Measurements from ENCODE around the gene PDE10A.
"Not testable (repeated sequence)": the region's sequence is repeated elsewhere in the genome, so short reads cannot be mapped to it uniquely, and the experiment has no call there.

Gene PDE10A

DNA sequence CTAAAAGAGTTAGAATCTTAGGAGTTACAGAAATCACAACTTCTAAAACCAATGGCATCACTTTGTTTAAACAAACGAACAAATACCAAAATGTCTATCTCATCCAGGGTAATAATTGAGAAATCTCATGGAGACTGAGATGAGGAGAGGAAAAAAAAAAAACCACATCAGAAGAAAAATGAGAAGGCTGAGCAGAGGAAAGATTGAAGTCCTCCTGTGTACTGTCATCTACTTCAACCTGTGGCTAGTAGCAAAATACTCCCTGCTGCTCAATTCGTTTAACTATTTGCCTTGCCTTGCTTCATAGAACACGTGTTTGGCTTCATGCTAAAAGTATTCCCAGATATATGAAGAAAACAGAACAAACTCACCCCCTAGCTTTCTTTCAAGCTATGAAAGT lies 143.7 kb downstream of the PDE10A start:
- no peak for DNase-seq

DNA sequence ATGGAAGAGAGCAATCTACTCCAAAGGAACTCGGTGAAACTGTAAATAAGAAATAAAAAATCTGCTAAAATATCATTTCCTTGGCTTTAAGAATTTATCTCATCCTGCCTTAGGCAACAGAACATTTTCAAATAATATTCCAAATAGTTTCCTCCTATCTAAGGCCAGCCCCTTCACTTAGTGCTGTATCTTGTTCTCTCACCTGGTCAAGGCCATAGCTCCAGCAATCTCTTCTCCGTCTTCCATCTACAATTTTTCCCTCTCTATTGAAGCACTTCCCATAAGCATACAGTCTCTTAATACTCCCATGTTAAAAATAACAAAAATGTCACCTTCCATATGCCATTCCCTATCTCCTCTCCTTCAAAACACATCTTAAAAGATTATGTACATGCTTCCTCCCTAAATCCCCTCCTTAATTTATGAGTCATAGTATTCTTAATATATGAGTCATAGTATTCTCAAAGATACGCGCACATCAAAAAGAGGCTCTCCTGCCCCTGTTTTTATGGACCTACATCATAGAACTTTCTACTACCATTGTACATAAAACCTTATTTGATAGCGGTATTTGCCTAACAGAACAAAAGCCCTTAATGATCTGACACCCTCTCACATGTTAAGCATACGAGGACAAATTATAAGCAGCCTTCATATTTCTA lies 146.9 kb downstream of the PDE10A start:
- no peak for DNase-seq

DNA sequence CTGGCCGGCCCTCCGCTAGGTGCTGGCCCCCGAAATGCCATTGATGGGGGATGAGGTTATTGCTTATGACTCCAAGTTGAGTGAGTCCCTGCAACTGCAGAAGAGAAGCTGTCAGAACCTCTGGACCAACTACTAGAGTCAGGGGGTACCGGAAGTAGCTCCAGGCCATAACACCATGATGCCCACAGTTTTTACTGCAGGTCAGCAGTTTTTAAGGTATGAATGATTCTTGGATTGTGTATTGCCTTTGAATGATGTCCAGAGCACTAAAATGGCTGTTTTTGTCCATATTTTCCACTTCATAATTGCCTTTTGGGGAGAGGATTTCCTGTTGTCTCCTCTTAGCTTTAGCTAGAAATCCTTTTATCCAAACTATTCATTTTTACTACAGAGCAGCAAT lies 148.4 kb downstream of the PDE10A start:
- no peak for DNase-seq

DNA sequence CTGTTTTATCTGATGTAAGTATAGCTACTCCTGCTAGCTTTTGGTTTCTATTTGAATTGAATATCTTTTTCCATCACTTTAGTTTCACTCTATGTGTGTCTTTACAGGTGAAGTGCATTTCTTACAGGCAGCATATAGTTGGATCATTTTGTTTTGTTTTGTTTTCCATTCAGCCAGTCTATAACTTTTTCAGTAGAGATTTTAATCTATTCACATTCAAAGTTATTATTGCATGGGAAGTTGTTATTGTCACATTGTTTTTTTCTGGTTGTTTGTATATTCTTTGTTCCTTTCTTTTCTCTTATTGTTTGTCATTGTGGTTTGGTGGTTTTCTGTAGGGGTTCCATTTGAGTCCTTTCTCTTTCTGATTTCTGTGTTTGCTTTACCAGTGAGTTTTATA lies 151.2 kb downstream of the PDE10A start:
- DNase-seq, result peak in 1 of 5 donors; percentile 3

DNA sequence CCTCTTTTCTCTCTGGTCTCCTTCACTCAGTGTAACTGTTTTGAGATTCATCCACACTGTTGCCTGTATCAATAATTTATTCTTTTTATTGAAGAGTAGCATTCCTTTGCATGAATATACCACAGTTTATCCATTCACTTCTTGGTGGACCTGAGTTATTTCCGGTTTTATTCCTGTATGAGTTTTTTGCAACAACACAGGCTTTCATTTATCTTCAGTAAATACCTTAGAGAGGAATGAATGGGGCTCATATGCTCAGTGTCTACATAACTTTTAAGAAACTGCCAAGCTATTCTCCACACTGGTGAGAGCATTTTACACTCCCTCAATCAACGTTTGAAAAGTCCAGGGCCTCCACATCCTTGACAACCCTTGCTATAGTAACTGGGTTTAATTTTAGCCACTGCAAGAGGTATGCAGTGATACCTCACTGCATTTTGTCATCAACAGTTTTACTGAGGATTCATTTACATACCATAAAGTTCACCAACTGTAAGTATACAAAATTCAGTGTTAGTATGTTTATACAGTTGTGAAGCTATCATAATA lies 154.6 kb downstream of the PDE10A start:
- no peak for DNase-seq

DNA sequence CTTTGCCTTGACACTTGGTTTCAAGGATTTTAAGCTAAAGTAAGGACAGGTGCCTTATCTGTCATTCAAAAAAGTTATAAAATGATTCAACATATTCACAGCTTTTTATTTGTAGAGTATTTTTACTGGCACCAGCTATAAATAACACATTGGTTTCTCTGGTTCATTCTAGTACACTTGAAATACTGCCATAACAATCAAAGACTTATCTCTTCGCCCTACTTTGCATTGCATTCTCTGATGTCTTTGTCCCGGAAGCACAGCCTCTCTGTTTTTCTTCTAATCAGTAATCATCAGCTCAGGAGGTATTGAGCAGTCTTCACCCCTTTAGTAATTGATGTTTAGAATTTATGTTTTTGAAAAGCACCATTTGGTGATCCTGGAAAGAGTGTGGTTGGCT lies 156.4 kb downstream of the PDE10A start:
- no peak for DNase-seq

DNA sequence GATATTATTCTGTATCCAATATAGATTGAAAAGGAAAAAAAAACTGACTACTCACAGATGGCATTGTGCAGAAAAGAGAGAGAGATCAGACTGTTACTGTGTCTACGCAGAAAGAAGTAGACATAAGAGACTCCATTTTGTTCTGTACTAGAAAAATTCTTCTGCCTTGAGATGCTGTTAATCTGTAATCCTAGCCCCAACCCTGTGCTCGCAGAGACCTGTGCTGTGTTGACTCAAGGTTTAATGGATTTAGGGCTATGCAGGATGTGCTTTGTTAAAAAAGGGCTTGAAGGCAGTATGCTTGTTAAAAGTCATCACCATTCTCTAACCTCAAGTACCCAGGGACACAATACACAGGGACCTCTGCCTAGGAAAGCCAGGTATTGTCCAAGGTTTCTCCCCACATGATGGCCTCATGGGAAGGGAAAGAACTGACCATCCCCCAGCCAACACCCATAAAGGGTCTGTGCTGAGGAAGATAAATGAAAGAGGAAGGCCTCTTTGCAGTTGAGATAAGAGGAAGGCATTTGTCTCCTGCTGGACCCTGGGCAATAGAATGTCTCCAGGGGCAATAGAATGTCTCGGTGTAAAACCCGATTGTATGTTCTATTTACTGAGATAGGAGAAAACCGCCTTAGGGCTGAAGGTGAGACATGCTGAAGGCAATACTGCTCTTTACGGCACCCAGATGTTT lies 162.7 kb downstream of the PDE10A start:
- DNase-seq, result not testable (repeated sequence)

DNA sequence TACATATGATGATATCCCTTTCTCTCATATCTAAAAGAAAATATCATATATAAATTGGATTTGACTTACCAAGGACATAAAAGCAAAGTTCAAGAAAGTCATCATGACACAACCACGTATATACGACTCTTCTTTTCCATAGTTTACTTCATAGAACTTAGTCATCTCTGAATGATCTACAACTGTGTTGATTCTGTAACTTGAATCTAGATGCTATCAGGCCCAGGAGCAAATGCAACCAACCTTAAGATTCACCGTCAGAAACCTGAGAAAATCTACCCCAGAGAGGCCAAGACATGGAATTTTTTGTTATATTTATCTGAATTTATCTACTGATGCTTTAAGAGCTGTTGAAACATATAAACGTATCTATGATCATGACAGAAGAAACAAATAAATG lies 165.6 kb downstream of the PDE10A start:
- DNase-seq, result no peak

DNA sequence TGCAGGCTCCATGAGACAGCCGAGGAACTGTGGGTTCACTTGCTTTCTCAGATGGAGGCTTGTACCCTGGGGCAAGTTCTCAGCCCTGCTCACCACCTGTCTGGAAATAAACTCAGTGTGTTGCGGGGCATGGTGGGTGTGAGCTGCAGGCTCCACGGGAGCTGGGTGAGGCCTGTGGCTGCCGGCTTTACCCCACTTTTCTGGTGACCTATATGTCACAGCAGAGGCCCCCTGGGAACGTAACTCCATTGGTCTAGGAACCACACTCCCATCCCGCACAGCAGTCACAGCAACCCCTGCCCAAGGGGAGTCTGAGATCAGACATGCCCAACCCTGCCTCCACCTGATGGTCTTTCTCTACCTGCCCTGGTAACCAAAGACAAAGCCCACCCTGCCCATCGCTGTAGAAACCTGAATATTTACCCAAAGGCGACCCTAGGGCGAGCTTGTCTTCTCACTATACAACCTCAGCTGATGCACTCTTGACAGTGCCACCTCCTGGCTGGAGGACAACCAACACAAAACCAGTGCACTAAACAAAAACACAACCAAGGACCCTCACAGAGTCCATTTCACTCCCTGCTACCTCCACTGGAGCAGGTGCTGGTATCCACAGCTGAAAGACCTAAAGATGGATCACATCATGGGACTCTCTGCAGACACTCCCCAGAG lies 174.3 kb downstream of the PDE10A start:
- no peak for DNase-seq

DNA sequence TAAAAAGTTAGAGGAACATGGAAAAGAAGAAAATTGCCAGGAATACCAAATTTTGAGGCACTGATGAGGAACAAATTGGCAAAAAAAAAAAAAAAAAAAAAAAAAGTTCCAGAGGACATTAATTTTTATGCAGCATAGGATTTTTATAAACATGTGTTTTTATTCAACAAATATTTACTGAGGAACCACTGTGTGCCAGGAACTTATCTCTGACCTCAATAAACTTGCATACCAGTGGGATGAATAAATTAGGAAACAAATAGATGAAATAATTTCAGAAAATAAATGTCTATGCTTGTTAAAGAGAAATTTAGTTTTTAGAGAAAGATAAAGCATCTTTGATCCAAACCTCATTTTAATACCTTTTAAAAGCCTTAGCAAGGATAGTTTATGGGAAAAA lies 175.1 kb downstream of the PDE10A start:
- DNase-seq, result no peak

DNA sequence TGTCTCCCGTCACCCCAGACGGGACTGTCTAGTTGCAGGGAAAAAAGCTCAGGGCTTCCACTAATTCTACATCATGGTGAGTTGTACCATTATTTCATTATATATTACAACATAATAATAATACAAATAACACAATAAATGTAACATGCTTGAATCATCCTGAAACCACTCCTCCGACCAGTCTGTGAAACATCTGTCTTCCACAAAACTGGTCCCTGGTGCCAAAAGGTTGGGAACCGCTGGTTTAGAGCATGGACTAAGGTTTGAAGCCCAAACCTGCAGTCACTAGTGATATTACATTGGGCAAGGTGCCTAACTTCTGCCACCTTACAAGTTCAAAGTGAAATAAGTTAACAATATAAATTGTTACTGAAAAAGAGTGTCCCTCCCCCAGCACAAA lies 175.7 kb downstream of the PDE10A start:
- DNase-seq, result no peak

DNA sequence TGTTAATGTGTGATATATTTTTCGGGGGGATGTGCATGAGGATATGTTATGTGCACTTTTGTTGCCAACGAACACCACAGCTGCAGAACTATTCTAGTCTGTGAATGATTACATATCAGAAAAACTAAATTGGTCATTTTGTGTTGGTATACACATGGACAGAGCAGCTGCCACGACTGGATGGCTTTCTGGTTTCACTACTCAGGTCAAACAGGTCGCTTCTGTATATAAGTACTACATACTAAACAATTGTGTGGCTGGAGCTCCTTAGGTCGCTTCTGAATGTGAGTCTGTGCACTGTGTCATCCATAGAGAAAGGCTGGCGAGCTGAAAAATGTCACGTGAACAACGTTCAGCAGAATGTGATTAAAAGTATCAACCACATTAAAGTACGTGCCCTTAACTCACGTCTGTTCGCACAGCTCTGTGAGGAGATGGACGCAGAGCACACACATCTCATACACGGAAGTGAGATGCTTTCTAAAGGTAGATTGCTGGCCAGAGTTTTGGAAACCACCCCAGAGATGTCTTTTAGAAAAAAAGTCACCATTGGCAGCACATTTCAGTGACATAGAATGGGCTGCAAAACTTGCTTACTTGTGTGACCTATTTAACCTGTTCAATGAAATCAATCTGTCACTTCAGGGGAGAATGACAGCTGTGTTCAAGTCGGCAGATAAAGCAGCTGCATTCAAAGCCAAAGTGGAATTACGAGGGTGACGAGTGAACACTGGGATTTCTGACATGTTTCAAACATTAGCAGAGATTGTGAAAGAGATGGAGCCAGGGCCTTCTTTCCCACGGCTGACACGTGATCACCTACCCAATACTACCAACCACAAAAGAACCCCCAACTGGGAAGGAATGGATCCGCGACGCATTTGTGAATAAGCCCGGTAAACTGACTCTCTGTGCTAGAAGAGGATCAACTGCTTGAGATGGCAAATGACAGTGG lies 176.6 kb downstream of the PDE10A start:
- DNase-seq, result no peak

DNA sequence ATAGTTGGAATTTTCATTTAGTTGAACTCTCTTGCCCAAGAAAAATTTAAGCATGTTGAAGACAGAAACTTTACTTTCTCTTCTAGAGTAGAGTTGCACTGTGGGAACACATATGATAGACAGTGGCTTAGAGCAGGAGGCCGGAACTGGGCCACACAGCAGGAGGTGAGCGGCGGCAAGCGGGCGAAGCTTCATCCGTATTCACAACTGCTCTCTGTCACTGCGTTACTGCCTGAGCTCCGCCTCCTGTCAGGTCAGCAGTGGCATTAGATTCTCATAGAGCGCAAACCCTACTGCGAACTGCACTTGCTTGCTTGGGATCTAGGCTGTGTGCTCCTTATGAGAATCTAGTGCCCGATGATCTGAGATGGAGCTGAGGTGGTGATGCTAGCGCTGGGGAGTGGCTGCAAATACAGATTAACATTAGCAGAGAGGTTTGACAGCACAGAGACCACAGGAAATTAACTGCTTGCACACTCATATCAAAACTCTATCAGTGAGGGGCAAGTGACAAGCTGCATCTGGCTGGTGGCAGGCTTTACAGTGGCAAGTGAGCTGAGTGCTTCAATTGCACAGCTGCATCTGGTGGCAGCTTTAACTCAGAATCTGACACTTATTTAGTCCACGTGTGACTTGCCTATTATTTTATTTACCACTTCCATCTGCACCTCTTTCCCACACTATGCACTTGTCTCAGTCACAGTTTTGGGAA lies 178.7 kb downstream of the PDE10A start:
- DNase-seq, result no peak

DNA sequence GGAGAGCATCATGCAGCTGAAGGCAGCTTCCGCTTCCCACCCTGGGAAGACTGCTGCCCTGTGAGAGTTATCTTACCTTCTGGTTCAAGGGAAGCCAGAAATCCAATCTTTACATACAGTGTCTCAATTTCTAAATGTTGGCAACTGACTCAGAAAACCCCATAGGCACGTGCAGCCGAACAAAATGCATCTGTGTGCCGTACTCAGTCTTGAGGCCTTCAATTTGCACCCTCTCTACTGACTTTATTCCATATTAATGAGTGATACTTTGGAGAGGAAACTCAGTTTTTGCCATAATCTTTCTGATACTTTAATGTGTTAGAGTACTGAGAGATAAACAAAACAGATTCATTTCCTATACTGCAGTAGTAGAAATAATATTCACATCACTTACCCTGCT lies 181.1 kb downstream of the PDE10A start:
- DNase-seq, result no peak

DNA sequence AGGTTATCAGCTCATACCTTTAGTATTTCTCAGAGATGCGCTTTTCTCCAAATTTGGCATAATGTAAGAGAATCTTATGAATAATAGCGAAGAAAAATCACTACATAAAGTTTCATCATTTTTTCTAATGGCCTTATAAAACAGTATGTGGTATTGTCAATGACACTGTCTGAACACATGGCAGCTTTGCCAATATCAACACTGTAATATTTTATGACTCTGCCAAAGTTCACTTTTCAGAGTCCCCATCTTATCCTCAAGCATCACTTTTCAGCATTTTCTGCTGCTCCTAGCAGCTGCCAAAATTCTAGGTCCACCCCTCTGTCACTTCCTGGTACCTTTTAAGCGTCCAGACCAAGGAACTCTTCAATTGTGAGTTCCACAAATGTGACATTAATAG lies 182.1 kb downstream of the PDE10A start:
- DNase-seq, result no peak

DNA sequence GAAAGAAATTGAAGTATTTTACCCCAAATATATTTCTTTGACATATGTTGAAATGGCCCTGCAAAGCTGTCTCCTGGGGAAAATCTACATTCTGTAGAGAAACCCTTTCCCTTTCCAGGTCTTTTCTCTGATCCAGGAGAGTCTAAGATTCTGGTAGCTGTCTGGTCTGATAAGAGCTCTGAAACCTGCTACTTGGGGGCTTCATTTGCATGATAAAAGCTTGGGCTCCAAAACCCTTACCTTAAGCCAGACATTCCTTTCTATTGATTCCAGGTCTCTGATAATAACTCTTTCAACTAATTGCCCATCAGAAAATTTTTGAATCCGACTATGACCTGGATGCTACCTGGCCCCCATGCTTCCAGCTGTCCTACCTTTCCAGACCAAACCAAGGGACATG lies 184.5 kb downstream of the PDE10A start:
- DNase-seq, result no peak

DNA sequence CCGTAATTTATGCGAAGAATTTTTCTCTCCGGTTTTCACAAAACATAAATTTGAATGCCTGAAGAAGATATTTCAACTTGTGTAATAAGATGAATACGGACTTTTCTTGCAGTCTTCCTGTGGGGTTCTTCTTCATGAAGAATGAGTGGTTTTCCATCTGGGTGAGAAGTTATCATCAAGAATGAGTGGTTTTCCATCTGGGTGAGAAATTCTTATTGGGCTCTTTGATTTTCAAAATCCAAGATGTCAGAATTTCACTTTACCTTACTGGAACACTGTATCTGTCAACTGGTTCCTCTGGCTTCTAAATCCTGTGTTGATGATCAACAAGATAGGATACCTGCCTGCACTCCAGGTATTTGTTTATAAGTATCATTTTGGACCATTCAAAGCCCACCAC lies 193.6 kb downstream of the PDE10A start:
- no peak for DNase-seq

DNA sequence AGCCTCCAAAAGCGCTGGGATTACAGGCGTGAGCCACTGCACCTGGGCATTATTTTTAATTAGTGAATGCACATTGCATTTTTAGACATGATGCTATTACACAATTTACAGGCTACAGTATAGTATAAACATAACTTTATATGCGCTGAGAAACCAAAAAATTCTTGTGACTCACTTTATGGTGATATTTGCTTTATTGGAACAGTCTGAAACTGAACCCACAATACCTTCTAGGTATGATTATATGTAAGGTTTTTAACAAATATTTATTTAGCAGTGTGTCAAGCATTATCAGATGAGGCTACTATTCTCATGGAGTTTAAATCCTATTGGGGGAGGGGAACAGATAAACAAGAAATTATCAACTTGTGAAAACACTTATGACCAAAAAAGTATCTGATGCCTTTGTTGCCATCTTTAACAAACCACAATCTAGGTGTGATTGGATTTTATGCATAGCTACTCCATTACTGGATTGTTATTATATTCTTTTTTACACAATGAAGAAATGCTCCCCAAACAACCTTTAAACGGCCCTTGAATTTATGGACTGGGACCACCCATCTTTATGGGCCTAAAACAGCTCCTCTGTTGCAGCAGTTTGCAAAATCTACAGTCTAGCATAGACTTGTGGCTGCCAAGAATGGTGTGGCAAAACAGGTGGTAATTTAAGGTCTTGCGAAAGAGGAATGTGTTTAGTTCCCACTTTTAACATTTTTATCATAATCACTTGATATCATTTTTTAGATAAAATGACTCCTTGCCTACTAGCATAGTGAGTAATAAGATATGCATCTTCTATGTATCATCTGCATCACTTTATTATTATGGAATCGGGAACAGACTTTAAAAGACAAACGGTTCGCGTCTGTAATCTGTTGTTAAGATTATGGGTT lies 194.5 kb downstream of the PDE10A start:
- no peak for DNase-seq

DNA sequence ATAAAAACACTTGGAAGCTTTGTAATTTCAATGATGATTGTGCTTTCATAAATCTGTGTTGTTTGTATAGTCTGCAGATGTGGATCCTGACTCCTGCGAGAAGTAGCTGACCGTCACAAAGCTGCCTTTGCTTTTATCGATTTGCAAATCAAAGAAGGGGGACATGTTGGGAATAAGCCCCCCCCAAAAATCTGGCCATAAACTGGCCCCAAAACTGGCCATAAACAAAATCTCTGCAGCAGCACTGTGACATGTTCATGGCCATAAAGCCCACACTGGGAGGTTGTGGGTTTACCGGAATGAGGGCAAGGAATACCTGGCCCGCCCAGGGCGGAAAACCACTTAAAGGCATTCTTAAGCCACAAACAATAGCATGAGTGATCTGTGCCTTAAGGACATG lies 199.5 kb downstream of the PDE10A start:
- DNase-seq, result not testable (repeated sequence)

DNA sequence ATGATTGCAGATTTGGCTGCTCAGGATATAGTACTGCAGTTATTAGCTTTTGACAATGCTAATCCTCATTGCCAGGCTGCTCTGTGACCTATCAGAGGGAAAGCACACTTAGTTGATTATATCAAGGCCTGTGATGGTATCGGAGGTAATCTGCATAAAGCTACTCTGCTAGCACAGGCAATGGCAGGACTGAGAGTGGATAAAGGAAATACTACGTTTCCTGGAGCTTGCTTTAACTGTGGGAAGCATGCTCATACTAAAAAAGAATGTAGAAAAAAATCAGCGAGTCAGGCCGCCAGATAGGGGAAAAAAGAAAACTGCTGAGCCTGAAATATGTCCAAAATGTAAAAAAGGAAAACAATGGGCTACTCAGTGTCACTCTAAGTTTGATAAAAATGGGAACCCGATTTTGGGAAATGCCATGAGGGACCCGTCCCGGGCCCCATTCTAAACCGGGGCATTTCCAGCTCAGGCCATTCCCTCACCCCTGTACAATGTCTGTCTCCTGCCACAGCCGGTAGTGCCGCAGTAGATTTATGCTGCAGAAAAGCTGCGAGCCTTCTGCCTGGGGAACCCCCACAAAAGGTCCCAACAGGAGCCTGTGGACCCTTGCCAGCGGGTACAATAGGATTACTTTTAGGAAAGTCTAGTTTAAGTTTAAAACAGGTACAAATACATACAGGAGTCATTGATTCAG lies 203.3 kb downstream of the PDE10A start:
- DNase-seq, result not testable (repeated sequence)

Measured in T-helper 1 cell (primary cell).